22Rv1 (cell line): ENCODE data around the gene RDH16.

Experiments
- CTCF ChIP-seq: fragments of 450-650 bp; IDR thresholded peaks from 2 replicates; pipeline ENCODE4 v1.5.1; 2017; ENCODE audit warnings: mild to moderate bottlenecking
- ZFX ChIP-seq: fragments of 450-650 bp; IDR thresholded peaks from 2 replicates; pipeline ENCODE4 v1.6.1; 2017; ENCODE audit warnings: antibody characterized with exemption, borderline replicate concordance

GRCh38 chr12:56980268-56980667, 22.9 kb upstream of the RDH16 start:
- TF ChIP-seq CTCF: no peak
- no peak for TF ChIP-seq ZFX
